COLO829 (cell line): ENCODE data around the gene LRRIQ3.
A peak's percentile ranks its signal among the peaks of the same experiment; 100 is the strongest.
"Not testable (repeated sequence)": the region's sequence is repeated elsewhere in the genome, so short reads cannot be mapped to it uniquely, and the experiment has no call there.

Experiments used
- DNase-seq: peaks from one replicate; pipeline ENCODE4 v3.0.0; 2012; ENCODE audit warnings: low spot score

The LRRIQ3 gene, protein sequence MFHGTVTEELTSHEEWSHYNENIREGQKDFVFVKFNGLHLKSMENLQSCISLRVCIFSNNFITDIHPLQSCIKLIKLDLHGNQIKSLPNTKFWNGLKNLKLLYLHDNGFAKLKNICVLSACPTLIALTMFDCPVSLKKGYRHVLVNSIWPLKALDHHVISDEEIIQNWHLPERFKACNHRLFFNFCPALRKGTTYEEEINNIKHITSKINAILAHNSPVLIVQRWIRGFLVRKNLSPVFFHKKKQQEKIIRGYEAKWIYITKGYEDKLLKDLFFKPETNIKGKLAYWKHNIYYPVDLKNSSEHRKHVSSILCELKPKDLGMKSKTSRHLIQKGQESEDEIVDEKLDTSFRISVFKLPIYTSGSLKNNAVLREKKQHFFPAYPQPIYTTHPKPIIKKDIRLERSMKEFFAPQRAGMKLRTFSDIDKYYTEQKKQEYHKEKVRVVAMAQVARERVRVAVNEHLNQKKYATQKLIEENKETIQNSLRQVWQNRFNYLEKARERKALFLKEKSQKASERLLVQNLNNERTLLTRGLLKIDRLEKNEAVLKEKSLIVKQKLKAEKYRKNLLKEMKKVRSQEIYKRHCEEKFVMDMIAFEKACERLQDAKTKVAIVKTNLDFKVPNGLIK

DNA sequence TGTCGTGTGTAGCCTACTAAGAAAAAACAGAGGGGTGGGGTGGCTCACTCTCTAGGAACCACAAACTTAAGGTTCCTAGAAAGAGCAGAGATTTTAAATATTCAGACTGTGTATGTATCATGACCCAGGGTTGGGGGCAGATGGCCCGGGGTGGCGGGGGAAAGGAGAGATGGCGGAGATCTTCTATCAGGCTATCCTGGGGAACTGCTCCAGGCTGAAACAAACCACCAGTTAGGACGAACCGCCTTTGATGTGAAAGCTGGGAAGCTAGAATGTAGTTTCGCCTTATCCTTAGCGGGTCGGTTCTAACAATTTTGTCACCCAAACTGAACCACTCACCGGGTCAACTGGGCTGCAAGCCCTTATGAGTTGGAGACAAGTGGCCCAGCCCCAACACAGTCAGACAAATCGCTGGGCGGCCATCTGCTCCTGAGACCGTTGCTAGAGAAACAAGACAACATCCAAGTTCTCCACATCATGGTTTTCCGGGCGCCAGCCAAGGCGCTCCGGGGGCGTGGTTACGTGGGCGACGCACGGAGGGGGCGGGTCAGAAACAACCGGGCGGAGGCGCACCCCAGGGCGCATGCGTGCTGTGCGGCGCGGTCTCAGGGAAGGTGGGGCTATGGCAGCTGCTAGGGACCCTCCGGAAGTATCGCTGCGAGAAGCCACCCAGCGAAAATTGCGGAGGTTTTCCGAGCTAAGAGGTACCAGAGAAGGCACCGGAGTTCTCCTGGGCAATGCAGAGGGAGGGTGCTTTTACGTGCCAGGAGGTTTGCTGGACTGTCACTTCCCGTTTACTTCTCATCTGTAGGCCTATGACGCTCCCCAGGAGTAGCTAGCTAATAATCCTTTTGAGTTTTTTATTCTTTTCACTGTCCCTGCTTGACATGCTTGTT lies at the start of gene LRRIQ3, which contains the start of gene FPGT:
TSS of gene LRRIQ3 (minus strand) at position 520 of the 896 bp plus-strand sequence. CDS start 14,492 bp downstream, outside the sequence.
TSS of gene FPGT (plus strand) at position 586 of the 896 bp plus-strand sequence. CDS start at position 623, 37 bp downstream.
- peak; percentile 93 for DNase-seq

DNA sequence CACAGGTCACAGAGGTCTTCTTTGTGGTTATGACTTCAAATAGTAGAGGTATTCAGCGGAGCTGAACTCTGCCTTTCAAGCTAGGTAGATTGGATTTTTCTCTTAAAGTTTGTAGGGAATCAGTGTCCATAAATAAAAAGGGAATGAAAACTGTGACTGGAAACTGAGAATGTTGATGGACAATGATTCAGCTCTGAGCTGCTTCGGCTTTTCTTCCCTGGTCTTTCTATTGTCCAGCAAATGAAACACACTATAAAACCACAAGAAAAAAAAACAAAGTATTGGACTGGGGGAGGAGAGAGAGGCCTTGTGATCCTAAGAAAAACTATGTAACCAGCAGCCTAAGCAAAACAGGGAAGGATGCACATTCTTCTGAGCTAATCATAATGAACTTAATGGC lies 48.3 kb upstream of the LRRIQ3 start:
- no peak for DNase-seq

DNA sequence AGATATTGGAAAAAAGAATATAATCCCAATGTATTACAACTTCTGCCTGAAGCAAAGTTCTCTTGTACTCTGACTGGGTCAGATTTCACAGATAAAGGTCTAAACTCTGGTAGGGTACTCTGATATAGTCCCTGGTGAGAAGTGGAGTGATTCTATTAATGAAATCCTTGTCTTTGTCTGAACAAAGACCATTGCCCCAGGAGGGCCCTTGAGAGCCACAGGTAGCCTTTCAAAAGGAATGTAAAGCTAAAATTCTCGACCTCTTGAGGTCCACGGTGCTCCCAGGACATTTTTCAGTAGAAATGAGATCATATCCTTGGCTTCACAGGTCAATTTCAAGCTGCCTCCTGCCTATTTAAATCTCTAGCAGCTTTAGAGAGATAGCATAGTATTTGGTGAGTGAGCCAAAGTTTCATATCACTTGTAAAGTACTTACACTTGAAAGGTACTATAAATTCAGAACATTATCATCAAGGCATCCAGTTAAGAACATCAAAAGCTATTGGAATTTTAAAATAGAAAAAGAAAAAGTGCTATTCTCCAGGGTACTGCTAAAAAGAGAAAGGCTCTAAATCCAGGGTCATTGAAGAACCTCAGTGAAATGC lies 47.3 kb upstream of the LRRIQ3 start:
- DNase-seq, result no peak

DNA sequence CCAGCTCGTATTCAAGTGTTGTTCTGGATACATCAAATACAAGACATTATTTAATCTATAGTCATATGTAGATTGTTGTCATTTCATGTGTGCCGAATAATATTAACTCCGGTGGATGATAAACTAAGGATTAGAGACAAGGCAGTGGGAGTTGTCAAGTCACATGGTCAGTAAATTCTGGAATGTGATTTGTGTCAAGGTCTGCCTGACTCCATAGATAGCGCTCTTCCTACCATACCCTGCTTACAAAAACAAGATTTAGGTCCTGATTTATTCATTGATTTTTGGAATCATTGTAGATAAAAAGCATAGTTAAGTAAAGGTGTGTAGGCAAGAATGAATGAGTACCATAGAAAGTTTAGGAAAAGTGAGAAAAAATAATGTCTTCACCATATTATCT lies 39.8 kb upstream of the LRRIQ3 start:
- DNase-seq, result no peak

DNA sequence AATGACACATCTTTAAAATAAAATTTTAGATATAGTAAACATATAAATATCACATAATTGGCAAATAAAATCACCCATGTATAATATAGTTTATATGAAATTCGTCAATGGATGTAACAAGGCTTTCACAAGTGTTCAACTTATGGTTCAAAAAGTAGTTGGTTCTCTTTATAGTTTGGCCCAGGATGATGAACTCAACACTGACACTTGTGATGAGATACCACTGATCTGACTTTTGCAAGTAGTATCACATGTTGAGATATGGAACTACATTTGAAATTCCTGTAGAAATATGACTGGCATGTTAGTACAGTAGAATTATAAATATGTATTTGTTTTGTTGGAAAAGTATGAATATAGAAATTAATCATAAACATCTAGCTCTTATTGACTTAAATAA lies 39.1 kb upstream of the LRRIQ3 start:
- no peak for DNase-seq

DNA sequence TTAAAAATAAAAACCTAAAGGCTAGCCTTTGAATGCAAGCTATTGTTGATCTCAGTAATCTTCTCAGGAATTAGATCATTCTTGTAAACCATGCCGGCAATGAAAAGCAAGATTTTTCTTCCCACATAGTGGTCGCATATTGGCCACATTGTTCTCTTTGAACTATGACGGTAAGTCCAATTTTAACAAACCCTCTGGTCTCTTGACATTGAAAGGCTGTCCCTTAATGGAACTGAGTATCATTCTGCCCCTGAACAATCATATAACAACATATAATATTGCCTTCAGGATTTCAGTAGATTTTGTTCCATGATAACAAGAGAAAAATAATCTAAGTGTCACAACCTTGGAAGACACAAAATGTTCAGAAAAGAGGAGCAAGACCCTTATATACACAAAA lies 38.5 kb upstream of the LRRIQ3 start:
- peak; percentile 3 for DNase-seq

DNA sequence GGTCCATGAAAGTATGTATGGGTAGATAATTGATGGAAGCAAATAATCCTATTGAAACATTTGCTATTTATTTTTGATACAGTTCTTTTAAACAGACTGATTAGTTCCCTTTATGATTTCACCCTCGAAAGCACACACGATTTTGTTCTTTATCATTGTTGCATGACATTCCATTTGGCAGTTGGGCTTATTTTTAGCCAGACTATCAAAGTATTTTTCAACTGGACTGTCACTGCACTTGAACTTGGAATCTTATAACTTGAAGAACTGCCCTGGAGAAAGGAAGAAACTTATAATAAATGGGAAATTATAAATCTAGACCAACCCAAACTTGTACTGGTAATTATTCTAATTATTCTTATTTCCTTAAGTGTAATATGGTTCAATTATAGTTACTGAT lies 37.2 kb upstream of the LRRIQ3 start, which contains the start of gene TNNI3K:
TSS of gene TNNI3K (plus strand) at position 235 of the 400 bp plus-strand sequence. CDS start at position 300, 65 bp downstream.
- no peak for DNase-seq

DNA sequence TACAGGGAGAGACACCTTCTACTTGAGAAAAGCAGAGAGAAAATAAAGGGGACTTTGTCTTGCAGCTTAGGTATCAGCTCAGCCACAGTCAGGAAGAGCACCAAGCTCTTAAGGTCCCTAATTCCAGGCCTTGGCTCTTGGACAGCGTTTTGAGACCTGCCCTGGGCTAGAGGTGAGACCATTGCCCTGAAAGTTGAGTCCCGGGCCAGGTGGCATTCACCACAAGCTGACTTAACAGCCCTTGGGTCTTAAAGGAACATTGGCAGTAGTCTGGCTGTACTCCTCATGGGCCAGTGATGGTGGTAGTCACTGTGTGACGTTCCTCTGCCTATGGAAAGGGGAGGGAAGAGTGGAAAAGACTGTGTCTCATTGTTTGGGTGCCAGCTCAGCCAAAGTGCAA lies 25.5 kb upstream of the LRRIQ3 start:
- no peak for DNase-seq

DNA sequence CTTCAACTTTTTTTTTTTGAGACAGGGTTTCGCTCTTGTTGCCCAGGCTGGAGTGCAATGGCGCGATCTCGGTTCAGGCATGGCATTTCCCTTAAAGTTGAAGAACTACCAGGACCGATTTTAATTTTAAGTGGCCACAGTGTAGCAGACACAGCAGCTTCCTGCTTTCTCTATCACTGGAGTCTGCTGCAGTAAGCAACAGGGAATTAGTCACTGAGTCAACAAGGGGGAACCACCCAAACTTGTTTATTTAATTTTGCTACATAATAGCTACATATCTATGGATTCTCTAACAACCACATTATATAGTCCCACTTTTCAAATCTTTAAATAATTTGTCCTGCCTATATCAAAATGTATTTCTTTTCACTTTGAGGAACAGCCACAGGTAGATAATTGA lies 24.7 kb upstream of the LRRIQ3 start:
- no peak for DNase-seq

DNA sequence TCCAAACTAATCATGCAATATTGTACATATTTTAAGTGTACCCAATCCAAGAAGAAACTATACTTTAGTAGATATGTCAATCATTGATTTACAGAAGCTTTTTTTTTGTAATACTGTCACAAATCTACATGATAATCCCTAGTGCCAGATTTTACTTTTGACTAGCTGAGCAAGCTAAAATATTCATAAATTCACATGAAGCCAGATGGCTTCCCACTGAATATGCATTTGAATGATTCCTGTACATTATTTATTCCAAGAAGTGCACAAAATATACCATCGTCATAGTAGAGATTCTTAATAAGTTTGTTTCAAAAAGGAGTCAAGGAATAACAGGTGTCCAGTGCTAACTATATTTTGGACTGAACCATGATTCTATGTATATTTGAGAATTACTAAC lies 17.3 kb upstream of the LRRIQ3 start:
- DNase-seq, result no peak

DNA sequence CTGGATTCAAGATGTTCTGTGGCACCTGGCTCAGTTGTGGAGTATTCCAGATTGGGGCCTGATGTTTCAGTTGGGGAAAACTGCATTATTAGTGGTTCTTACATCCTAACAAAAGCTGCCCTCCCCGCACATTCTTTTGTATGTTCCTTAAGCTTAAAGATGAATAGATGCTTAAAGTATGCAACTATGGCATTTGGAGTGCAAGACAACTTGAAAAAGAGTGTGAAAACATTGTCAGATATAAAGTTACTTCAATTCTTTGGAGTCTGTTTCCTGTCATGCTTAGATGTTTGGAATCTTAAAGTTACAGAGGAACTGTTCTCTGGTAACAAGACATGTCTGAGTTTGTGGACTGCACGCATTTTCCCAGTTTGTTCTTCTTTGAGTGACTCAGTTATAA lies 7.3 kb upstream of the LRRIQ3 start:
- no peak for DNase-seq

DNA sequence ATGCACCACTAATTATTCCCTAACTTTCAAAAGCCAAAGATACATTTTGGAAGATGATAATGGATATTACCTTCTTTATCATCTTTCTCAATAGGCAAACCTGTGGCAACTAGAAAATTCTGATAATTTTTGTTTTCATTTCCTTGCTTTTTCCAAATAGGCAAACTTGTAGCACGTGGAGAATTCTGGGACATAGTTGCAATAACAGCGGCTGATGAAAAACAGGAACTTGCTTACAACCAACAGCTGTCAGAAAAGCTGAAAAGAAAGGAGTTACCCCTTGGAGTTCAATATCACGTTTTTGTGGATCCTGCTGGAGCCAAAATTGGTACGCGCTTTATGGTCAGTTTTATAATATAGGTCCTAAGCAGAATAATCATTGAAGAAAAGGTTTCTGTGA lies 1.5 kb upstream of the LRRIQ3 start:
- DNase-seq, result no peak

DNA sequence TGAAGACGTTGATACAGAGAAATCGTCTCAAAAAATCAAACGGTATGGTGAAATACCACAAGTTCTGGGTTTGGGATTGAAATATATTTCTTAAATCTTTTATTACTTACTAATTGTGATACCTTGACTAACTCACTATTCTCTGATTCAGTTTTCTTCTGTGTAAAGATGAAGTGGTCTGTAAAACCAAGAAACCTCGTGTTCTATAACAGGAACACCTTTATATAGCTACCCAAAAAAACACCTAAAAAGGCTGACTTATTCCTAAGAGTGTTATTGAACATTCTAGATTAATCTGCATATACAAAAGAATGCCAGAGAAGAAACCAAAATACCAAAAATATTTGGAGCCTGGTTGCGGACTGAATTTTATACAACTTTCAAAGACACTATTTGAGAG lies 721 bp downstream of the LRRIQ3 start:
- DNase-seq, result no peak

DNA sequence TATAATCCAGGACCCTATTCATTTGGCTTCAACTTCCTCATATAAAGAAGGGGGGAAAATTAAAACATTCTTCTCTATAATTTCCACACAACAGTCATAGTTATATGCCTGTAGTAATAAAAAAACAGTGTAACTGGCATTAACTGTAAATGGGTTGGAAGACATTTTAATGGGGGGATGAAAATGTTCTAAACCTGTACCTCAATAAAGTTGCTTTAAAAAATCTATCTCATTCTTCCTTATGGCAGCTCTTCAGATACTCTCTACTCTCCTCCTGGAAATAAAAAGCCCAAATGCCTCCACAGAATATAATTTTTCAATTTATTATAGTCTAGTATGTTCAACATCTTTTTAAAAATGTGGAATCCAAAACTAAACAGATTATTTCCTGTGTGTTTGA lies 2.6 kb downstream of the LRRIQ3 start:
- no peak for DNase-seq

DNA sequence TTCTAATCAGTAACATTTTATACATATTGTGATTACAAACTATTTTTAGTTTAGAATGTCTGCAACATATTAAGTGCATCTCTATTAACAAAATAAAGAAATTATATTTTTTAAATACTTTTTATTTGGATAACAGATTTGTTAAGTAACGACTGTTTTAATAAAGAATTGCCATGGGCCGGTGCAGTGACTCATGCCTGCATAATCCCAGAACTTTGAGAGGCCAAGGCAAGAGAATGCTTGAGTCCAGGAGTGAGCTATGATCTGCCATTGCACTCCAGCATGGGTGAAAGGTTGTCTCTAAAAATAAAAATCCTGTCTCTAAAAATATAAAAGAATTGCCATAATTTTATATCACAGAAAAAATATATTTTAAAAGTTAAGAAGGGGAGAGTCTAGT lies 4.1 kb downstream of the LRRIQ3 start:
- DNase-seq, result peak; percentile 12

DNA sequence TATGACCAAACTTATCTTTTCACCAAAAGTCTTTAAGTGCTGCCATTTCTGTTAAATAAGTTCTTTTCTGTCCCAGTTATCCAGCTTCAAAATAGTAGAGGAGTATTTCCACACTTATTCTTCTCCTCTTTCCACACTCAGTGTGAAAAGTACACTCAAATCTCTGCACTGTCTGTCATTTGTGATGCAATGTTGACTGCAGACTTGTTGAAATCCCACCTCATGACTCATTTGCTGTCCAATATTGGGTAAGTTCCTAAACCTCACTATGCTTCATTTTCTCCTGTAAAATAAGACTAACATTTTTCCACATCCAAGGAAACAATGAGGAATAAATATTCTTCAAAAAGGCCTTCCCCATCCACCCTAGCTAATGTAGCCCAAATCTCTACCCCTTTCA lies 17.5 kb downstream of the LRRIQ3 start:
- DNase-seq, result no peak

DNA sequence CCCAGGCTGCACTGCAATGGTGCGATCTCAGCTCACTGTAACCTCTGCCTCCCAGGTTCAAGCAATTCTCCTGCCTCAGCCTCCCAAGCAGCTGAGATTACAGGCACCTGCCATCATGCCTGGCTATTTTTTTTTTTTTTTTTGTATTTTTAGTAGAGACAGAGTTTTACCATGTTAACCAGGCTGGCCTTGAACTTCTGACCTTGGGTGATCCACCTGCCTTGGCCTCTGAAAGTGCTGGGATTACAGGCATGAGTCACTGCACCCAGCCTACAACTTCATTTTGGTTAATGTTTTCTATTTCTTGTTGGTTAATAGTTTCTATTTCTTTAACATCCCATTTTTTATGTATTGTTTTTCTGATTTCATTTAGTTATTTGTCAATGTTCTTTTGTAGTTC lies 23.6 kb downstream of the LRRIQ3 start:
- DNase-seq, result not testable (repeated sequence)

DNA sequence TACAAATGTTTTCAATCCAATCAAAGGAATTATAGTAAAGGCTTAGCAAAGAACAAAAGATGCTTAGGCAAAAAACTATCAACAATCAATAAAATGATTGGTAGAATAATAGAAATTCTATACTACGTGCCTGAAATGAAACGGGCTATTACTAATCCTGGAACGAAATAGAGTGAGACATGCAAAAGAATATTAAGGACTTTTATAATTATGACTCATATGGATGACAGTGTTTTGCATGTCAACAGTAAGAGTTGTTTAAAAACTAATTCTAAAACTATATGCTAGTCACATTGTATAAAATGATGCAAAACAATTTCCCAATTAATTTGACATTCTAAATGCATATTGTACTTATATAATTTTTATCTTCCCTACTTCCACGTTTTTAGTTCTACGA lies 35.6 kb downstream of the LRRIQ3 start:
- DNase-seq, result no peak

DNA sequence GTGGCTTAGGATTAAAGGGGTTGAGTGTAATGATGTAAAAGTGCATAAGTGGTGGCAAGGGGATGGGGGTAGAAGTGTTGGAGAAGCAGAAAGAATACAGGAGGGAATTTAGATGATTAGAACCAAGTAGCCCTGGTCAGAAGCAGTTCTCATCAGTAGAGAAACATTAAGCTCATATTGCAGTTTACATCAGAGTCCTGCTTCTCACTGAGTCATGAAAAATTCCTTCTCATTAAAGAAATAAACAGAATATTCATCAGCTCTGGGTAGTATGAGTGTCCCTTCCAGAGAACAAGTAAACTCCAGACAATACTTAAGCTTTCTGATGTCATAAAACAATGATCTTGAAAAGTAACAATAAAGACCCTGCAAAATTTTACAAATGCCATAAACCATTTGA lies 36.5 kb downstream of the LRRIQ3 start:
- DNase-seq, result no peak

DNA sequence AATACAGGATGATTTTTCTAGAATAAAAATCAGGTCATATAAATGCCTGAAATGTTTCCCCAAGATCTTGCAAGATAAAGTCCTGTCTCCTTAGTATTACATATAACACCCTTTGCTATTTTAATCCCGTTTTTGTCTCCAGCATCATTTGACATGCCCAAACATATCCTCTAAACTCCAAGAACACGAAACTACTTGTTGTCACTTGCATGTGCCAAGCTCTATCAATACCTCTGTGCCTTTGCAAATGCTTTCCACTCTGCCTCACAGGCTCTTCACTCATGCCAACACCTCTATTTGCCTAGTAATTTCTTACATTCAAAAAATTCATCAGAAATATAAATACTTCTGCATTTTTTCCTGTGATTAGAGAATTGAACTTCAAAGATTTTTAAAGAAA lies 37.9 kb downstream of the LRRIQ3 start:
- DNase-seq, result no peak

DNA sequence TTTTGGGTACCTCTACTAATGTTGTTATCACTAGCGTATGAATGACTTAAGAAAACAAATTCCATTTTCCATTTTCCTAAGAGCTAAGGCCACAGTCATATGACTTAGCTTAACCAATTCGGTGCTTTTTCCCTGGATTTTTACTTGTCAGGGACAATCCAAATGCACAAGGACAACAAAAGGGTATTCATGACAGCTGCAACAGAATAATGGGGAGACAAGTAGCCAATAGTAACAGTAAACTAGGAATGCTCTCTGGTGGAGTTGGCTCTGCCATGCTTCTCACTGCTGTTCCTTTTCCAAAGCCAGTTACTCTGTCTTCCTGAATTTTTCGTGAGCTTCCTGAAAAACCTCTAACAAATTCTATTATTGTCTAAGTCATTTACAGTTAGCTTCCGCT lies 52.9 kb downstream of the LRRIQ3 start:
- DNase-seq, result no peak

DNA sequence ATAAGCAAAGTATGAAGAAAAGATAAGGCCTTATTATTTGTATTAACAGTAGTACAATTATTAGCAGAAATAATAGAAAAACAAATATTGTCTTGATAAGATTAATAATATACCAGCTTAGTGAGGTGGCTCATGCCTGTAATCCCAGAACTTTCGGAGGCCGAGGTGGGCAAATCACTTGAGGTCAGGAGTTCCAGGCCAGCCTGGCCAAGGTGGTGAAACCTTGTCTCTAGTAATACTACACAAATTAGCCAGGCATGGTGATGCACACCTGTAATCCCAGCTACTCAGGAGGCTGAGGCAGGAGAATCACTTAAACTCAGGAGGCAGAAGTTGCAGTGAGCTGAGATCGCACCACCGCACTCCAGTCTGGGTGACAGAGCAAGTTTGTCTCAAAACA lies 80.6 kb downstream of the LRRIQ3 start:
- not testable (repeated sequence) for DNase-seq
